Uterus (tissue), 2 donors: ENCODE measurements around the gene FAM25G.
"Not testable (repeated sequence)": the region's sequence is repeated elsewhere in the genome, so short reads cannot be mapped to it uniquely, and the experiment has no call there.

ENCODE experiments used
- POLR2A ChIP-seq, 2 donors: fragments of 450-650 bp; IDR thresholded peaks; one replicate each; pipeline ENCODE4 v1.6.1; 2016; ENCODE audit warnings: antibody characterized with exemption in 2 of 2, mild to moderate bottlenecking in 1 of 2, moderate library complexity in 1 of 2
- TF ChIP-seq, protein P1 (sequence below), 4 experiments: fragments of 200-600 bp in 2 of 4; fragments of 450-650 bp in 2 of 4; sonication (generic) in 2 of 4; IDR thresholded peaks; one replicate each; pipeline ENCODE4 v1.5.1; 2016 to 2019; ENCODE audit warnings: antibody characterized with exemption in 4 of 4, mild to moderate bottlenecking in 2 of 4, moderate library complexity in 1 of 4

DNA sequence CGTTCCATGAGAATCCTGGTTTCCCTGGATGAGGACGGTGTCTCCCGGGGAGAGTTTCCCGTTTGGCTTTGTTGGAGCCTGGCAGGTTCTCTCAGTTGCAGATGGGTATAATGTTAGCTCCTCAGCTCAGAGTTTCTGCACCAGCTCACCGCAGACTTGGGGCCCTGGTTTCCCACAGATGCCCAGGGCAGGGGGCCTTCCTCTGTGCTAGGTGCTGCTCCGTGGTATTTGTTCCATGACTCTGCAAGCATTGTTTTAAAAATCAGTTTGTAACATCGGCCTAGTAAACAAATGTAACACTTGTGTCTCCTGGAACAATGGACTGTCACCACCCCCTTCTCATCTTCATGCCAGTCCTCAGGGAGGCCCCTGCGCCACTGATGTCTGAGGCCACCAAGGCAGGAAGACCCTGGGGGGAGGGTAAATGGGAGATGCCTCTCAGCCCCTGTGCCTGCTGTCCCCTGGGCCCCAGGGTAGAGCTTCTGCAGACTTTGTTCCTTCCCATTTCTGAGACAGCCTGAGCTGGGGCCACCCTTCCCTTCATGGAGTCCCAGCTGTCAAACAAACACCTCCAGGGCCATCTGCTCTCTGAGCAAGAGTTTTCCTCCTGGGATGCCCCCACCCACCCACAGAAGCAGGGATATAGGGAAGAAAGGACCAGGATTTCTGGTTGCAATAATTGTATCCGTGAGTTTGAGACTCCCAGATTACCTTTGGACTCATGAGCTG is 36.0 kb downstream of the FAM25G start:
- TF ChIP-seq, protein P1, sequence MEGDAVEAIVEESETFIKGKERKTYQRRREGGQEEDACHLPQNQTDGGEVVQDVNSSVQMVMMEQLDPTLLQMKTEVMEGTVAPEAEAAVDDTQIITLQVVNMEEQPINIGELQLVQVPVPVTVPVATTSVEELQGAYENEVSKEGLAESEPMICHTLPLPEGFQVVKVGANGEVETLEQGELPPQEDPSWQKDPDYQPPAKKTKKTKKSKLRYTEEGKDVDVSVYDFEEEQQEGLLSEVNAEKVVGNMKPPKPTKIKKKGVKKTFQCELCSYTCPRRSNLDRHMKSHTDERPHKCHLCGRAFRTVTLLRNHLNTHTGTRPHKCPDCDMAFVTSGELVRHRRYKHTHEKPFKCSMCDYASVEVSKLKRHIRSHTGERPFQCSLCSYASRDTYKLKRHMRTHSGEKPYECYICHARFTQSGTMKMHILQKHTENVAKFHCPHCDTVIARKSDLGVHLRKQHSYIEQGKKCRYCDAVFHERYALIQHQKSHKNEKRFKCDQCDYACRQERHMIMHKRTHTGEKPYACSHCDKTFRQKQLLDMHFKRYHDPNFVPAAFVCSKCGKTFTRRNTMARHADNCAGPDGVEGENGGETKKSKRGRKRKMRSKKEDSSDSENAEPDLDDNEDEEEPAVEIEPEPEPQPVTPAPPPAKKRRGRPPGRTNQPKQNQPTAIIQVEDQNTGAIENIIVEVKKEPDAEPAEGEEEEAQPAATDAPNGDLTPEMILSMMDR (IDR thresholded peaks at IDR 0.05): not testable (repeated sequence)
- not testable (repeated sequence) for TF ChIP-seq POLR2A (IDR thresholded peaks at IDR 0.05)
